Ovary (tissue), 3 donors: ENCODE results near the gene TMOD2.

ENCODE experiments used
- CTCF ChIP-seq, 3 donors: fragments of 450-650 bp in 2 of 3; fragments of 200-600 bp in 1 of 3; IDR thresholded peaks; one replicate each; pipeline versions ENCODE4 v1.5.1 to v1.8.0; 2016 to 2022; ENCODE audit warnings: antibody characterized with exemption in 3 of 3, mild to moderate bottlenecking in 1 of 3
- POLR2A ChIP-seq: fragments of 450-650 bp; IDR thresholded peaks from one replicate; pipeline ENCODE4 v1.6.1; 2017; ENCODE audit warnings: antibody characterized with exemption, mild to moderate bottlenecking, moderate library complexity
- donor health status: DM: no; HTN: no; CAD: no.

DNA sequence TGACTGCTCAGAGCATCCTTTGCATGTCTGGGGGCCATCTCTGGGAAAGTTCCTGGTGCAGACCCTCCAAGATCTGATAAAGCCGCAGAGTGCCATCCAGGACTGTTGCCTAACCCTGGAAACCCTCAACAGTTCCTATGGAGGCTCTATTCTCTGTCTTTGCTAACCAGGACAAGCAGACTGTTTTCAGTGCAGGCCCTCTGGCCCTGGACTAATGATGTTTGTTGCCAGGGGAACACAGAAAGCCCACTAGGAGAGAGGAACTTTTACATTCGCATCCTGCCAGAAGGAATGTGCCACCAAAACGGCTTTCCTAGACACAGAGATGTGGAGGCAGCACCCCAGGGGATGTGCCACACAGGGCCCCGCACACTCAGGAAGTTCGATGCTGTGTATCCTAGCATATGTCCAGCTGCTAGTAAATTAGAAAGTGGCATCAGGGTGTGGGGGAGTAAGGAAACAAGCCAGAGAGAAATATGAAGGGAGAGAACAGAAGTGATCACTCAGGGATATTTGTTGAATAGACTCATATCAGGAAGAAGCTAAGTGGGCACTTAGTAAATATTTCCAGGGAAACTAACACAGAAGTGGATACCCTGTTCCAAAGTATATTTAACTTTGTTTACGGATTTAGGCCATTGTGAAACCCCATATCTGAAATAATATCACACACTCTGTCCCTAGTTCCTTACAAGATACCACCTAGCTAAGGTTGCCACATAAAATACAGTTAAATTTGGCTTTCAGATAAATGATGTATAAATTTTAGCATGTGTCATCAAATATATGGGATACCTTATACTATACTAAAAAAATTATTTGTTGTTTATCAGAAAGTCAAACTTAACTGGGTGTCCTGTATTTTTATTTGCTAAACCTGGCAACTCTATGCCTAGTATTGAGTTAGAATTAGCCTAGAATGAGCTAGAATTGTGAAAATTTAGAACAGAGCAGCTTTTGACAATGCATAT lies 48.2 kb downstream of the TMOD2 start:
- TF ChIP-seq POLR2A (no peak), CTCF (IDR thresholded peaks at IDR 0.05) (no peak)
